Esophagus muscularis mucosa (tissue), 4 donors: ENCODE measurements around the gene MT1HL1. TPM values are rescaled to one million over a fixed set of nuclear protein-coding genes. Genes with fewer than 3 reads are reported as not detected.

Experiments used
- DNase-seq: peaks from one replicate; pipeline ENCODE4 v3.0.0-alpha.2; 2017; ENCODE audit errors: extremely low spot score
- H3K27ac ChIP-seq, 4 donors: fragments of 200-600 bp; sonication (generic); replicated peaks in 1 of 4; 1 replicate in 3 of 4; 2 replicates in 1 of 4; pipeline ENCODE4 v1.5.1; 2016 to 2019; ENCODE audit warnings: mild to moderate bottlenecking in 1 of 4
- H3K27me3 ChIP-seq, 4 donors: fragments of 200-600 bp; sonication (generic); one replicate each; pipeline versions ENCODE4 v1.5.1 to v1.6.0; 2016 to 2019
- H3K36me3 ChIP-seq, 4 donors: fragments of 200-600 bp; sonication (generic); one replicate each; pipeline ENCODE4 v1.5.1; 2016 to 2019
- H3K4me1 ChIP-seq, 4 donors: fragments of 200-600 bp; sonication (generic); one replicate each; pipeline ENCODE4 v1.5.1; 2016 to 2019
- H3K4me3 ChIP-seq, 4 donors: fragments of 200-600 bp; sonication (generic); 1 replicate in 2 of 4; 2 replicates in 2 of 4; pipeline ENCODE4 v1.5.1; 2016 to 2019; ENCODE audit warnings: mild to moderate bottlenecking in 4 of 4, moderate library complexity in 1 of 4
- H3K9me3 ChIP-seq, 4 donors: fragments of 200-600 bp; sonication (generic); 1 replicate in 3 of 4; 2 replicates in 1 of 4; pipeline ENCODE4 v1.5.1; 2016 to 2019
- EP300 ChIP-seq: sonication (generic); formaldehyde crosslinking; IDR thresholded peaks from one replicate; pipeline ENCODE4 v1.6.1; 2017; ENCODE audit warnings: antibody characterized with exemption
- POLR2A ChIP-seq: fragments of 450-650 bp; IDR thresholded peaks from one replicate; pipeline ENCODE4 v1.6.1; 2017; ENCODE audit warnings: antibody characterized with exemption, moderate library complexity, mild to moderate bottlenecking, low read depth
- POLR2AphosphoS5 ChIP-seq, 2 donors: sonication (generic); formaldehyde crosslinking; IDR thresholded peaks; one replicate each; pipeline ENCODE4 v1.6.1; 2017; ENCODE audit warnings: antibody characterized with exemption in 2 of 2
- WGBS: methylation state at CpG from one replicate; pipeline ENCODE4 v1.1.5; 2018; 5-methylcytosine and 5-hydroxymethylcytosine counted together
- intact Hi-C: fragments of 100-400 bp; cut with DNase I; formaldehyde crosslinking; loops from one replicate; pipeline ENCODE4 v1.15.1; 2023
- total RNA-seq, 4 donors: library from RNA; depleted of rRNA; stranded (reverse); fragments of >200 nt; gene quantifications; one replicate each; pipeline versions ENCODE4 v1.1.0 to v1.2.1, GENCODE V29; 2016
- TF ChIP-seq, protein P1 (sequence below), 3 experiments: fragments of 200-600 bp in 2 of 3; fragments of 450-650 bp in 1 of 3; sonication (generic) in 2 of 3; IDR thresholded peaks; one replicate each; pipeline ENCODE4 v1.5.1; 2017 to 2019; ENCODE audit warnings: antibody characterized with exemption in 3 of 3, mild to moderate bottlenecking in 2 of 3, moderate library complexity in 1 of 3

Gene MT1HL1
- total RNA-seq, 4 donors from 2014 or later, result not detected

DNA sequence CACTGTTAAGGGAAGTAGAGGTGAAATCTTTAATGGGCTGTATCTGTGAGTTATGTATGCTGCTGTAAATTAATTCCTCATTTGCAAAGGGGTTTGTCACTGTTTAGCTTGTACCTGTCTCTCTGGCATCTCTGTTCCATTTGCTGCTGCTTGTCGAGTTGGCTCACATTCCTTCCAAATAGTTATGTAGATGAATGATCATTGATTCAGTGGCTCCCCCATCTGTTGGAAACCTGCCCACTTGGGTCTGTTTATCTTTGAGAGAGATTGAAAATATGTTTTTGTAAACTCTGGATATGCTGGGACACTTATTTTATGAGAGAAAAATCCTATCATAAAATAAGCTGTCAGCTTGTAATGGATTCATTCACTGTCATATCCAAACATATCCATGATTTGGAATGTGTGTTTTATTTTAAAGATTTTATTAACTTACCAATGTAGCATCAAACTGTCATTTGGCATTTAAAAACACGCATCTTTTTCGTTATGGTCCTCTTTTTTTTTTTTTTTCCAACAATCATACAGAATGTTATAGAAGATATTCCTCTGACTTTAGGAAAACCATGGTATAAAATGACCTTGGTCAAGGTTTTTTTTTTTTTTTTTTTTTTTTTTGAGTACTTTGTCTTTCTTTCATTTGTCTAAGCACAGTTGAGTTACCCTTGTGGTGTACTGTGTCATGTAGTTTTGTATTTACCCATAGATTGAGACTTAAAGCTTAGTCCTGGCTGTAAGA lies 41.2 kb upstream of the MT1HL1 start:
- DNase-seq, result no peak
- Histone ChIP-seq H3K9me3 (no peaks in the 10 kb centered on the region), H3K36me3 (no peaks in the 10 kb centered on the region), H3K27me3 (peaks cover 0 to 18% (median 0%) of the 10 kb centered on the region in 4 donors), H3K4me1 (peaks cover 5 to 59% (median 48%) of the 10 kb centered on the region in 4 donors), H3K4me3 (no peak overlapping the region), H3K27ac (peak overlapping the region in 3 of 4 donors; percentile 59 to 89 (median 88))
- intact Hi-C loops, result loop anchor here (10.0 kb wide), 1 partner anchor 339 kb away; no protein-coding TSS in a partner anchor
- TF ChIP-seq EP300 (no peak), POLR2A (no peak), POLR2AphosphoS5 (IDR thresholded peaks at IDR 0.05) (no peak)
- TF ChIP-seq, protein P1, sequence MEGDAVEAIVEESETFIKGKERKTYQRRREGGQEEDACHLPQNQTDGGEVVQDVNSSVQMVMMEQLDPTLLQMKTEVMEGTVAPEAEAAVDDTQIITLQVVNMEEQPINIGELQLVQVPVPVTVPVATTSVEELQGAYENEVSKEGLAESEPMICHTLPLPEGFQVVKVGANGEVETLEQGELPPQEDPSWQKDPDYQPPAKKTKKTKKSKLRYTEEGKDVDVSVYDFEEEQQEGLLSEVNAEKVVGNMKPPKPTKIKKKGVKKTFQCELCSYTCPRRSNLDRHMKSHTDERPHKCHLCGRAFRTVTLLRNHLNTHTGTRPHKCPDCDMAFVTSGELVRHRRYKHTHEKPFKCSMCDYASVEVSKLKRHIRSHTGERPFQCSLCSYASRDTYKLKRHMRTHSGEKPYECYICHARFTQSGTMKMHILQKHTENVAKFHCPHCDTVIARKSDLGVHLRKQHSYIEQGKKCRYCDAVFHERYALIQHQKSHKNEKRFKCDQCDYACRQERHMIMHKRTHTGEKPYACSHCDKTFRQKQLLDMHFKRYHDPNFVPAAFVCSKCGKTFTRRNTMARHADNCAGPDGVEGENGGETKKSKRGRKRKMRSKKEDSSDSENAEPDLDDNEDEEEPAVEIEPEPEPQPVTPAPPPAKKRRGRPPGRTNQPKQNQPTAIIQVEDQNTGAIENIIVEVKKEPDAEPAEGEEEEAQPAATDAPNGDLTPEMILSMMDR (IDR thresholded peaks at IDR 0.05), result no peak
- WGBS, result 20% methylated on average over 3 of the region's 3 CpGs

DNA sequence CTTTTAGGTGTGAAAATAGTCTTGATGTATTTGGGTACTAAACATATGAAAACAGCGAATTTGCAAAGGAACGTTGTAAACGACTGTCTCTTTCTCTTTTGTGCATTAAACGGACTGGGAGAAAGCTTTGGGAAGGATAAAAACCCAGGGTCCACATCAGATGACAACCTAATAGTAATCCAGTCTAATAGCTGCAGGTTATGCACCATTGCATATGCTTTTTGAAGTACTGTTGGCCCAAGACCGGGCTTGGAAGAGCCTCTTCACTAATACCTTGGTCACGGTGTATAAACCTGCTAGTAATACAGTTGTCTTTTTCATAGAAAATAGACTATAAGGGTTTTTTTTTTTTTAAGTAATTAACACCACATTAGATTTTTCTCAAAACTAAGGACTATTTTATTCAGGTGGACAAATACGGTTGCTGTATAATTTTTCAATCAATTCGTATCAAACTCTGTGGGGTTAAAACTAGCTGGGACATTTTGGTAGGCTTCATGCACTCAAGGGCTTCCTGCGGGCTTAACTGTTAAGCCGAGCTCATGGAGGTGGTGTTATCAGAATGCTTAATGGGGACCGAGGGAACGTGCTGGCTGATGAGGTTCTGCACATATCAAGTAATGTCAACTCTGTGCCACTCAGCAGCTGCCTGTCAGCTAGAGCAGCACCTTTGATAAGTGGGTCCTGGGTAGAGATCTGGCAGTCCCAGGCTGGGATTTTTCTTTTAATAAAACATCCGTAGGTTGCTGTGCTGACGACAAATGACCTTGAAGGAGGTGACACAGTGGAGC lies 39.8 kb upstream of the MT1HL1 start:
- H3K9me3 ChIP-seq, result no peaks in the 10 kb centered on the region
- DNase-seq, result no peak
- WGBS, result 25% methylated on average over 14 of the region's 14 CpGs
- no peak for TF ChIP-seq EP300
- TF ChIP-seq, protein P1 (IDR thresholded peaks at IDR 0.05), result no peak
- peaks cover 0 to 18% (median 0%) of the 10 kb centered on the region in 4 donors for H3K27me3 ChIP-seq
- H3K36me3 ChIP-seq, result no peaks in the 10 kb centered on the region
- H3K4me3 ChIP-seq, result peak overlapping the region; percentile 79 to 82 (median 80)
- H3K4me1 ChIP-seq, result peaks cover 0 to 51% (median 48%) of the 10 kb centered on the region in 4 donors
- H3K27ac ChIP-seq, result peak overlapping the region; percentile 85 to 93 (median 88)
- intact Hi-C loops, result loop anchor here (10.0 kb wide), 1 partner anchor 341 kb away; no protein-coding TSS in a partner anchor

DNA sequence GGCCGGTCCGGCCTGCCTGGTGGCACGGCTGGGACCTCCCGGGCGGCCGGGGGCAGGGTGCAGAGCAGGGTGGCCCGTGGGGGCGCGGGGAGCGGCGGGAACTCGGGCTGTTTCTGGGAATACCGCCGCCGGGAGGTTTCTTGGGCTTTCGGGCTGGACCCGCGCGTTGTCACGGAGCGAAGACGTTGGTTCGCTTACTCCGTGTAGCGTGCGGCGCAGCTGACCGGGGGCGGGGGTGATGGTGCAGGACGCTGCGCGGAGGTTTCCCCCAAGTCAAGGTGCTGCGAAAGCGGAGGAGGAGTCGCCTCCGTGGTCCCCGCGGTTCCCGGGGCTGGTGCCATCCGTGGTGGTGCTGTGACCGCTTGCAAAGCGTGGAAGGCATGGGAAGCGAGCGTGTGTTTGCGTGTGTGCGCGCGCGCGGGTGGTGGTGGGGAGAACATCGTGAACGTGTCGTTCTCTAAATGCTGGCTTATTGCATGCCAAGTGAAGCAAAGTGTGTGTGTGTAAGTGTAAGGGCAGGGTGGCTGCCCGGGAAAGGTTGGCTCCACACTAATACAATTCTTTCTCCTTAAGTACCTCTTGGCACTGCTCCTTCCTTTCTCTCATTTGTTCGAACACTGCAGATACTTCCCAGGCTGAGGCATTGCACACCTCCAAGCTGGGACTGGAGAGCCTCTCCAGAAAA lies 38.8 kb upstream of the MT1HL1 start:
- DNase-seq, result no peak
- WGBS, result 2% methylated on average over 22 of the region's 55 CpGs
- no peaks in the 10 kb centered on the region for H3K9me3 ChIP-seq
- peaks cover 0 to 56% (median 48%) of the 10 kb centered on the region in 4 donors for H3K4me1 ChIP-seq
- TF ChIP-seq EP300 (no peak), POLR2A (no peak), POLR2AphosphoS5 (IDR thresholded peaks at IDR 0.05) (peak; percentile 60 to 63)
- TF ChIP-seq, protein P1 (IDR thresholded peaks at IDR 0.05), result no peak
- peak overlapping the region; percentile 79 to 82 (median 80) for H3K4me3 ChIP-seq
- H3K36me3 ChIP-seq, result no peaks in the 10 kb centered on the region
- intact Hi-C loops, result loop anchor here (10.0 kb wide), 1 partner anchor 342 kb away; no protein-coding TSS in a partner anchor
- peak overlapping the region; percentile 85 to 93 (median 88) for H3K27ac ChIP-seq
- peaks cover 0 to 18% (median 0%) of the 10 kb centered on the region in 4 donors for H3K27me3 ChIP-seq

DNA sequence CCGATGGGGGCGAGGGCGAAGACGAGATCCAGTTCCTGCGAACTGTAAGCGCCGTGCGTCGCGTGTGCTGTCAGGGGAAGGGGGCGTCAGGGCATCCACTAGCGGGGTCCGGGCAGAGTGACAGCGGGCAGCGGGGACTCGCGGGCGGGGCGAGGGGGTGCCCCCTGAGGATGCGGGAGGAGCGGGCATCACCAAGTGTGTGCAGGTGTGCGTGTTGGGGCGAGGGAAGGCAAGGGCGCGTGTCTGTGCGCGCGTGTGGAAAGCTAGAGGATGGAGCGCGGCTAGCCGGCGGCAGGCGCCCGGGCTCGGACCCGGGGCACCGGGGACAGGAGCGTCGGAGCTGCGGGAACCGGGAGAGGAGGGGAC lies 38.3 kb upstream of the MT1HL1 start:
- H3K9me3 ChIP-seq, result no peaks in the 10 kb centered on the region
- intact Hi-C loops, result loop anchor here (10.0 kb wide), 1 partner anchor 342 kb away; no protein-coding TSS in a partner anchor
- no peaks in the 10 kb centered on the region for H3K36me3 ChIP-seq
- peaks cover 0 to 60% (median 48%) of the 10 kb centered on the region in 4 donors for H3K4me1 ChIP-seq
- WGBS, result 0% methylated on average over 3 of the region's 41 CpGs
- TF ChIP-seq POLR2A (no peak), EP300 (no peak), POLR2AphosphoS5 (IDR thresholded peaks at IDR 0.05) (no peak)
- TF ChIP-seq, protein P1 (IDR thresholded peaks at IDR 0.05), result no peak
- H3K27ac ChIP-seq, result peak overlapping the region; percentile 85 to 93 (median 88)
- peaks cover 0 to 18% (median 0%) of the 10 kb centered on the region in 4 donors for H3K27me3 ChIP-seq
- DNase-seq, result no peak
- peak overlapping the region; percentile 79 to 82 (median 80) for H3K4me3 ChIP-seq
